GM19463 (cell line): ENCODE measurements around the gene CRYGB.
"Not testable (repeated sequence)": the region's sequence is repeated elsewhere in the genome, so short reads cannot be mapped to it uniquely, and the experiment has no call there.

ENCODE experiments used
- ATAC-seq: cut with Tn5 transposase; IDR thresholded peaks from one replicate; pipeline ENCODE4 v1.9.1; 2021; ENCODE audit warnings: mild to moderate bottlenecking, moderate library complexity; ENCODE audit not compliant: unreplicated experiment

The CRYGB gene

DNA sequence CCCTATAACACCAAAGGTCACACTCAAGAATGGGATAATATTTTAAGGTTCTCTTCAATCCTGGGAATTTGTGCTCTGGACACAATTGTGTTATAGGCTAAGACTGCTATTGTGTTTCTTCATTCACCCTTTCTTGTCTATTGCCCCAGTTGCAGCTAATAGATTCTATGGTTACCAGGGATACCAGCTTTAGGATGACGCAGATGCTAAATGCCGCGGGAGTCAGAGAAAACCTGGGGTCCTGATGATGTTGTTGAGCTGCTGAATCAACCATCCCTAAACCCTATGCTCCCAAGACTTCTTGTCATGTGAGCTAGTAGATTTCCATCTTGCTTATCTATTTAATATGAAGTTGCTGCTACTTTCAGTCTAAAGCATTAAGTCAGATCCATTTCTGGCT, 27.0 kb downstream of the CRYGB start:
- ATAC-seq: no peak

DNA sequence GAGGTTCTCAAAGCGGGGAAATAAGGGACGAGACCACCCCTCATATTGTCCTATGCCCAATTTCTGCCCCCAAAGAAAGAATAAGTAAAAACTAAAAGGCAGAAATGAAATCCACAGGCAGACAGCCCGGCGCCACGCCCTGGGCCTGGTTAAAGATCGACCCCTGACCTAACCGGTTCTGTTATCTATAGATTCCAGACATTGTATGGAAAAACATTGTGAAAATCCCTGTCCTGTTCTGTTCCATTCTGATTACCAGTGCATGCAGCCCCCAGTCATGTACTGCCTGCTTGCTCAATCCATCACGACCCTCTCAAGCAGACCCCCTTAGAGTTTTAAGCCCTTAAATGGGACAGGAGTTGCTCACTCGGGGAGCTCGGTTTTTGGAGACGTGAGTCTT, 28.6 kb downstream of the CRYGB start:
- ATAC-seq: not testable (repeated sequence)

DNA sequence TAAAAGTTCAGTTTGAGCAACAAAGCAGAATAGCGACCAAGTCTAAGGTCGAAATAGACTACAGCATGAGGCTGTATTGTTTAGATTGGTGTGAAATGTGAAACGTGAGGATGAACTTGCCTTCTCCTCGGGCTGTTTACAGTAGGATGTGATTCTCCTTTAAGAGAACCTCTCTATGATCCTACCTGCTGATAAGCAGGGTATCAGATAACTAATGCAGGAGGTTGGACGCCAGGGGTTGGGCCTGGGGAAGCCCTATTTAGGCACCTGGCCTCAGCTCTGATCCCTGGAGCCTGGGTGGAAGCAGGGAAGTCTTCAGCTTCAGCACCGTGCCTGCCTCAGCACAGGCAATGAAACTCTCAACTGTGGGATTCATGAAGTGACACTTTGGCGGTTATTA, 33.0 kb downstream of the CRYGB start:
- no peak for ATAC-seq

- ATAC-seq: not testable (repeated sequence)
Observed at GRCh38 chr2:208112273-208112745, 33.6 kb downstream of the CRYGB start.

DNA sequence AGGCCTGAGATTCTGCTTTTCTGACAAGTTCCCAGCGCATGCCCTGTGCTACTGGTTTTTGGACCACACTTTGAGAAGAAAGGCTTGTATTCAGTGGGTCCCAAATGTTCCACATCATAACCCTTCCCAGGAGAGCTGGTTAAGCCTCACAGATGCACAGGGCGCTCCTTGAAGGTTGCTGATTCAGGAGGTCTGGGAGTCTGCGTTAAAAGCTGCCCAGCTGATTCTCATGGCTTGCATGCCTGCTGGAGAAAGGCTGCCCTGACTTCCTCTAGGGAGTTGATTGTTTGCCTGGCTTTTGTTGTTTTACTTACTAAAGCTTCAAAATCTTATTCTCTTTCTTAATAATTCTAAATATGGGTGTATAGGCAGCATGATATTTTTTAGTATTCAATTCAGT, 42.3 kb downstream of the CRYGB start:
- ATAC-seq: no peak

DNA sequence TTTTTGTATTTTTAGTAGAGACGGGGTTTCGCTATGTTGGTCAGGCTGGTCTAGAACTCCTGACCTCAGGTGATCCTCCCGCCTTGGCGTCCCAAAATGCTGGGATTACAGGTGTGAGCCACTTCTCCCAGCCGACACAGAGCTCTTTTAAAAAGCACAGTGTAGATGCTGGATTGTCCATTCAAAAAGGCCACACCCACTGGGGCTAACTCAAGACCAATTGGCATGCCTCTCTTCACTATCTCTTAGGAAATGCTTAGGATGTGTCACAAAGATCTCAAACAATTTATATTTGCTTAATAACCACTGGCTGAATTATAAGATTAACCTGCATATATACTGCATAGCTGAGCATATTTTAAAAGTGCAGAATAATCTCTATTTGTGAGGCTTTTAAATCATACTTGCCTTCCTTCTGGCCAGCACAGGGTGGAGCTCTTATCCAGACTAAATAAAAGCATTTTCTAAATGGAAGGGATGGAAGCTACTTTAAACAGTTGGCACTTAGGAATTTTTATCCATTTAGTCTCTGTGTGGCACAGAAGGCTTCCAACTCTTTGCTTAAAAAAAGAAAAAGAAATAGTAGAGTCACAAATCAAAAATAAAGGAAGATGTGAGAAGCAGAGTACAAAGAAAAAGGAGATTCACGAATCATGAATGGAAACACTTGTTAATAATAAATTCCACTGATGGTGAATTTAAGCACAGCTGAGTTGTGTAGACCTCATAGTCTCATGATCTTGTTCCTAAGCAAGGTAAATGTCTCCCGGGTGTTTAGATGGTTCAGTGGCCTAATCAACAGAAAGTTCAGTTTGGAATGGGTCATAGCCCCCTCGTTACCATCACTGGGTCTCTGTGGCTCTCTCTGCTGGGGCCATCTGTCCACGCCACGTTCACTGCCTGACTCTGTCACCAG, 44.0 kb downstream of the CRYGB start:
- ATAC-seq: no peak

DNA sequence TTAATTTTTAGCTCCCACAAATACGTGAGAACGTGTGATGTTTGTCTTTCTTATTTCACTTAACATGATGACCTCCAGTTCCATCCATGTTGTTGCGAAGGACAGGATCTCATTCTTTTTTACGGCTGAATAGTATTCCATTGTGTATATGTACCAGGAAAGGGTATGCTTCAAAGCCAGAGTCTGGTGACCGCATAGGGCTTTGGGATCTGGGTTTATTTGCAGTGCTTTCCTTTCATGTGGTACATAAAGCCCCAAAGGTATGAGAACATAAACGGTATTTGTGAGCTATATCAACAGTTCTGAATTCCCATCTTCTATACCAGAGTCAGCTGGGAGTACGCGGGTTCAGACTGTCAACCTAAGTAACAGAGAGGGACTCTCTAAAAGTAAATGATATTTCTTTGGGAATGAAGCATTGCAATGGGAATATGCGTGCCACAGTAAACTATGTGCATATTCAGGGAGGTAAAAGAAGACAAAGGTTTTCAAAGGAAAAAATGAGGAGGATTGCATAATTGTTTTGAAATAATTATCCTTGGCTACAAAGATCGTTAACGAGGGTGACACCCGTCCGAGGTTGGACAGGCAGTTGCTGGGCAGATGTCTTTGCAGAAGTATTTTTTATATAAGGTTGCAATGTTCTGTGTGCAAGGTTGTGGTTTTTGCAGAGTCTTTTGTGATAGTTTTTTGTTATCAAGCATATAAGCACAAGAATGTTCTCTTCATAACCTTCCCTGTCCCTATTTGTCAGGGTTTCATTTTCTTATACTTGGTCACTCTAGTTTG, 46.1 kb downstream of the CRYGB start:
- no peak for ATAC-seq

GRCh38 chr2:208098701-208099100, 47.3 kb downstream of the CRYGB start:
- ATAC-seq: not testable (repeated sequence)

- no peak for ATAC-seq
Observed at GRCh38 chr2:208098267-208098666, 47.7 kb downstream of the CRYGB start.

DNA sequence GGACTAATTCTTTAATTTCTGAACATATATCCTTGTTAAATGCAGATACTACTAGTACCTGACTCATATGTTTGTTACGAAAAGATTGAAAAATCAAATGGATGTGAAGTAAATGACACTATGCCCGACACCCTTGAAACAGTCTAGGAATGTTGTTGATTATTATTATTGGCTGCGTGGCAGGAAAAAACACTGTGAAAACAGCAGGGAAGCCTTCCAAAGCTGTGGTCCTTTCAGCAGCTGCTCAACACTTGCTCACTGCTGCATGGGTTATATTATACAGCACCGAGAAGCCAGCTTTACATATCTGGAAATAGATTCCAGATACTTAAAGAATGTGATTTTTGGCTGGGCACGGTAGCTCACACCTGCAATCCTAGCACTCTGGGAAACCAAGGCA, 48.2 kb downstream of the CRYGB start:
- ATAC-seq: no peak

- ATAC-seq: no peak
Observed at GRCh38 chr2:208097313-208097712, 48.6 kb downstream of the CRYGB start.

GRCh38 chr2:208096080-208096479, 49.9 kb downstream of the CRYGB start:
- no peak for ATAC-seq

DNA sequence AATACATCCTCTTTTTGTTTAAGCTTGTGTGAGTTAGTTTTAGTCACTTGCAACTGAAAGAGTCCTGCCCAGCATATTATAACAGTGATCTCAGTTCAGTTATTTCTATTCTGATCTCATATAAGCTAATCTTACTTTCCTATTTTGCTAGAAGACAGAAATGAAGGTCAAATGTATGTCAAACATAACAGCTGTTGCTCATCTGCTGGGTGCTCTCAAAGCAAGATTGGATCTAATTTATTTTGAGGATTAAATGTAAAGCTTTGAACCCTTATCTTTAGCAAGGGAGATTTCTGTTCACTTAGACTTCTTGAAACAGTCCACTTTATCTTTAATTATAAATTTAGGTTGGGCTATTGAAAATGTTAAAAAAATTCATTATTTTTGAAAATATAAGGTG, 52.8 kb downstream of the CRYGB start:
- no peak for ATAC-seq
